ENCODE results near the gene BCLAF1. TPM values are rescaled to one million over a fixed set of nuclear protein-coding genes. Genes with fewer than 3 reads are reported as not detected.
A peak's percentile ranks its signal among the peaks of the same experiment; 100 is the strongest.

BCLAF1 gene
- total and polyA plus RNA-seq, 2 experiments from 2014 or later: 133 to 151 TPM

- H4K20me1 ChIP-seq (replicated peaks; ENCODE audit: insufficient read depth): no peaks in the 10 kb centered on the region
- H3K4me3 Mint-ChIP-seq: no peak overlapping the region
- H3K27ac Mint-ChIP-seq: no peak overlapping the region
- no peaks in the 10 kb centered on the region for H3K79me2 ChIP-seq (replicated peaks; ENCODE audit: insufficient read depth)
- no peaks in the 10 kb centered on the region for H3F3A ChIP-seq (replicated peaks; ENCODE audit: low read depth)
- no peaks in the 10 kb centered on the region for H3K4me1 Mint-ChIP-seq
- H3K9me2 ChIP-seq (ENCODE audit: insufficient read depth): no peaks in the 10 kb centered on the region
- no peak overlapping the region for H3K4me2 ChIP-seq
- no peak overlapping the region for H3K4me3 ChIP-seq
- no peaks in the 10 kb centered on the region for H3K9me3 Mint-ChIP-seq
- ATAC-seq: no peak
- H3K27ac ChIP-seq (ENCODE audit: low read depth): no peak overlapping the region
- no peaks in the 10 kb centered on the region for H3K27me3 ChIP-seq (ENCODE audit: insufficient read depth)
- no peaks in the 10 kb centered on the region for H3K27me3 Mint-ChIP-seq (ENCODE audit: insufficient read depth, low read depth, poor library complexity)
- H2AFZ ChIP-seq: peak overlapping the region; percentile 63; the same call in 1 of the 2 replicates
- H3K36me3 Mint-ChIP-seq (ENCODE audit: low read depth): no peaks in the 10 kb centered on the region
- H3K4me1 ChIP-seq (ENCODE audit: insufficient read depth): no peaks in the 10 kb centered on the region
- DNase-seq (ENCODE audit: low spot score): no peak
- H3K36me3 ChIP-seq (ENCODE audit: insufficient read depth): no peaks in the 10 kb centered on the region
- TF ChIP-seq EZH2 (IDR thresholded peaks at IDR 0.05; ENCODE audit: low read depth, unreplicated experiment): no peak
- TF ChIP-seq EZH2phosphoT487 (IDR thresholded peaks at IDR 0.05; ENCODE audit: unreplicated experiment): no peak
- no peak for TF ChIP-seq POLR2AphosphoS5 (IDR thresholded peaks at IDR 0.05; ENCODE audit: low read depth)
- TF ChIP-seq ZNF462 (CRISPR knock-in tag; IDR thresholded peaks at IDR 0.05): no peak
- no peak for TF ChIP-seq NANOG (IDR thresholded peaks at IDR 0.05; ENCODE audit: borderline replicate concordance)
- TF ChIP-seq STAT1 (IDR thresholded peaks at IDR 0.05; ENCODE audit: unreplicated experiment): no peak
- no peak for TF ChIP-seq ETS1 (IDR thresholded peaks at IDR 0.05)
- TF ChIP-seq REST (IDR thresholded peaks at IDR 0.05; ENCODE audit: unreplicated experiment): no peak
- TF ChIP-seq CREB1 (CRISPR knock-in tag; IDR thresholded peaks at IDR 0.05; ENCODE audit: low read depth): no peak
- TF ChIP-seq ZNF114 (CRISPR knock-in tag; IDR thresholded peaks at IDR 0.05): no peak
- TF ChIP-seq JUNB (IDR thresholded peaks at IDR 0.05; ENCODE audit: unreplicated experiment): no peak
- TF ChIP-seq CTCF (conservative IDR thresholded peaks at IDR 0.05; ENCODE audit: low read depth in 2 of 2): no peak
These were observed 33.9 kb upstream of the BCLAF1 start for GRCh38 chr6:136323431-136324112.

All from GM23338 (cell line).